Esophagus muscularis mucosa (tissue), 3 donors: ENCODE measurements around the gene PDLIM5.

ENCODE experiments used
- CTCF ChIP-seq, 3 experiments: fragments of 200-600 bp in 2 of 3; fragments of 450-650 bp in 1 of 3; sonication (generic) in 2 of 3; IDR thresholded peaks; one replicate each; pipeline ENCODE4 v1.5.1; 2017 to 2019; ENCODE audit warnings: antibody characterized with exemption in 3 of 3, mild to moderate bottlenecking in 2 of 3, moderate library complexity in 1 of 3
- POLR2AphosphoS5 ChIP-seq, 2 donors: sonication (generic); formaldehyde crosslinking; IDR thresholded peaks; one replicate each; pipeline ENCODE4 v1.6.1; 2017; ENCODE audit warnings: antibody characterized with exemption in 2 of 2

GRCh38 chr4:94468093-94468769 lies 16.5 kb downstream of the PDLIM5 start:
- TF ChIP-seq POLR2AphosphoS5 (IDR thresholded peaks at IDR 0.05) (no peak), CTCF (IDR thresholded peaks at IDR 0.05) (no peak)
